Immature natural killer cell (primary cell): ENCODE data around the gene PWWP2B. TPM values are rescaled to one million over a fixed set of nuclear protein-coding genes. Genes with fewer than 3 reads are reported as not detected.

ENCODE experiments used
- DNase-seq, 3 donors: peaks; one replicate each; pipeline ENCODE4 v3.0.0; 2022; ENCODE audit warnings: mixed read lengths in 1 of 3
- H3K27ac Mint-ChIP-seq, 6 donors: one replicate each; pipeline ENCODE4 v1.8.0; 2020; ENCODE audit warnings: mixed read lengths in 6 of 6, mild to moderate bottlenecking in 5 of 6, inconsistent platforms in 4 of 6, moderate library complexity in 3 of 6
- H3K27me3 Mint-ChIP-seq, 3 donors: one replicate each; pipeline ENCODE4 v1.8.0; 2020 to 2021; ENCODE audit warnings: low read depth in 3 of 3, mild to moderate bottlenecking in 3 of 3, mixed read lengths in 3 of 3, moderate library complexity in 3 of 3, inconsistent platforms in 1 of 3
- H3K36me3 Mint-ChIP-seq, 3 donors: one replicate each; pipeline ENCODE4 v1.8.0; 2020; ENCODE audit warnings: mixed read lengths in 3 of 3, inconsistent platforms in 2 of 3, mild to moderate bottlenecking in 2 of 3
- H3K4me1 Mint-ChIP-seq, 2 donors: one replicate each; pipeline ENCODE4 v1.8.0; 2020; ENCODE audit warnings: inconsistent platforms in 2 of 2, mild to moderate bottlenecking in 2 of 2, mixed read lengths in 2 of 2, moderate library complexity in 1 of 2
- H3K4me3 Mint-ChIP-seq, 5 donors: one replicate each; pipeline ENCODE4 v1.8.0; 2020; ENCODE audit warnings: mild to moderate bottlenecking in 5 of 5, mixed read lengths in 5 of 5, inconsistent platforms in 3 of 5, moderate library complexity in 3 of 5
- H3K9me3 Mint-ChIP-seq, 6 donors: one replicate each; pipeline ENCODE4 v1.8.0; 2020; ENCODE audit warnings: mild to moderate bottlenecking in 6 of 6, mixed read lengths in 6 of 6, inconsistent platforms in 4 of 6, moderate library complexity in 3 of 6
- polyA plus RNA-seq, 3 donors: library from polyadenylated mRNA; unstranded; fragments of 300-500 nt; fragmentation: Illumina TruSeq; gene quantifications; one replicate each; pipeline ENCODE4 v1.2.3, GENCODE V29; 2021

PWWP2B gene
- polyA plus RNA-seq, 3 donors from 2014 or later, result 4.0 to 7.3 (median 4.3) TPM

DNA sequence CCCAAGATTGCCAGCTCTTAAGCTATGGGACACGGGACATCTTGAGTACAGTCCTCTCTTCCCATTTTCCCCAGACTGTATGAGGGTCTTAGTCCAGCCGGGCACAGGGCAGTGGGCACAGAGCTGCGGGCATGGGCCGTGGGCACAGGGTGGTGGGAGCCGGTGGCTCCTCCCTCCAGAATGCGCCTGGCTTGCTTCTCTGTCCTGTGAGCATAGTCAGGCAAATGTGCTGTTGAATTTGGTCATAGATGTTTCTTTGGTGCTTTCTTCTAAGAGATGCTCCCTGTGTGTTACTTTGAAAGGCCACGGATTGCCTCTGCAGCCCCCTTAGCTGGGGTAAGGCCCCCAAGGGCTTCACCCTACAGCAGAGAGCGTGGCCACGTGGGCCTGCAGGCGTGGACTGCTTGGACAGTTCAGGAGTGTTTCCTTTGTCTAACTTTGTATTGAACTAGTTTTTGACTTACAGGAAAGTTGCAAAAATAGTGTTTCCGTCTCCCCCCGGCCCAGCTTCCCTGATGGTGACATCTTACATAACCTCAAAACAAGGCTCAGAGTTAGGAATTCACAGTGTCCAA, 40.3 kb upstream of the PWWP2B start:
- no peak for DNase-seq
- Mint-ChIP-seq H3K27me3 (peaks cover 0 to 5% (median 2%) of the 10 kb centered on the region in 3 donors), H3K9me3 (no peaks in the 10 kb centered on the region), H3K4me3 (no peak overlapping the region), H3K4me1 (peaks cover 0 to 5% of the 10 kb centered on the region in 2 donors), H3K36me3 (peaks cover 0 to 6% (median 3%) of the 10 kb centered on the region in 3 donors), H3K27ac (no peak overlapping the region)

DNA sequence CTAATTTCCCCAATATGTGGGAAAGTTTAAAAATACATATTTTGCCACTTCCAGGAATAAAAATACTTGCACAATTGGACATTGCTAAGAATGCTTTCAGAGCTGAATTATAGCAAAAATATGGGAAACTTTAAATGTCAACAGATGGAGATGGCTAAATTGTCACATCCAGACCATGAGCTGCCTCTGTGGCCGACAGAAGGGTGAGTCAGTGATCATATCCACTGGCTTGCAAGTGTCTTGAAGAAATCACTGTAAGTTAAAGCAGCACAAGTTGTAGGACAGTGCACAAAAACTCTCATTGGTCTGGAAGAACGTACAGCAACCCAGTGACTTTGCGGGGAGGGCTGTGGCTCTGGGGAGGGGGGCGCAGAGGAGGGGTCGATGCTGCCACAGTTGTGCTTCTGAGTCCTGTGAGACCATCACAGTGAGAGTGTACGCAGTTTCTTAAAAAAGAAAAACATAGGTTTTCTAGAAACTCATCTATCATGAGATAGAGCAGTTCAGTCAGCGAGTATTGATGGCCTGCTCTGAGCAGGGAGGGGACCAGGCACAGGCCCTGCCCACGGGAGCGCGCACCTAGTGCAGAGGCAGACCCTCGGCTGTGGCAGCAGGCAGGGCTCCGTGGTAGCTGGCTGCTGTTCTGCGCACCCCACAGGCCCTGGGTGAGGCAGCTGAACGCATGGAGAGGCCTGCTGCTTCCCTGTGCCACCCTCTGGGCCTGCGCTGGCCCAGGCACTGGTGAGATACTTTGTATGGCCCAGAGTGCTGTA, 39.5 kb upstream of the PWWP2B start:
- Mint-ChIP-seq H3K9me3 (no peaks in the 10 kb centered on the region), H3K36me3 (peaks cover 0 to 6% (median 3%) of the 10 kb centered on the region in 3 donors), H3K4me1 (peaks cover 0 to 5% of the 10 kb centered on the region in 2 donors), H3K27ac (no peak overlapping the region), H3K4me3 (no peak overlapping the region), H3K27me3 (peaks cover 0 to 5% (median 2%) of the 10 kb centered on the region in 3 donors)
- no peak for DNase-seq

DNA sequence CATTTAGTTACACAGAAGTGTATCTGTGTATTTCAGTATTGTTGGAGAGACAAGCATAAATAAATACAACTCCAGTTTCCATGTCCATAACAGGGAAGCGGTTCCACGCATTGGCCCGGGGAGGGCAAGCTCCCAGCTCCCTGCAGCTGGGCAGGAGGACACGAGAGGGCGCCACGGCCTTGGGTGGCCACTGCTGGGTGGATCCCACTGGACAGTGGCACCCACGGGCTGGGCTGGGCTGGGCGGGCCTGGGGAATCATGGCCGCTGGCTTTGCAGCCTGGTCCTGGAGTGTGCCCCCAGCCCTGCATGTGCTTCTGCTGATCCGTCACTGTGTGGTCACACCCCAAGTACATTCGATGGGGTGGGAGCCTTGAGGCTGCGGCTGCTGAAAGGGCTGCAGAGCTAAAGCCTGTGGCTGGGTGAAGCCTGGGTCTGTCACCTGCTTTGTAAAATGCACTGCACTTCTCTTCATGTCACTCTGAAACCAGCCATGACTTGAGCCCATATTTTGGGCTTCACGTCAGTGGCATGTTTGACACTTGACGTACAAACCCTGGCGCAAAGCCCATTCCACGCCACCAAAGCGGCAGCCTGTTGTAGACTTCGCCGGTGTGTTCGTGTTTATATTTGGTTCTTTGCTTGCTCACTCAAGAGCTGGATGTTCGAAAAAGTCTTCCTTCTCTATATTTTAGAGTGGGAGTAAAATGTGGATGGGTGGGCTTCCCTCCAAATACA, 37.5 kb upstream of the PWWP2B start:
- Mint-ChIP-seq H3K36me3 (peaks cover 0 to 2% (median 0%) of the 10 kb centered on the region in 3 donors), H3K27ac (peak overlapping the region in 1 of 6 donors; percentile 26), H3K4me1 (no peaks in the 10 kb centered on the region), H3K27me3 (peaks cover 0 to 5% (median 0%) of the 10 kb centered on the region in 3 donors), H3K4me3 (no peak overlapping the region), H3K9me3 (no peaks in the 10 kb centered on the region)
- DNase-seq, result no peak

DNA sequence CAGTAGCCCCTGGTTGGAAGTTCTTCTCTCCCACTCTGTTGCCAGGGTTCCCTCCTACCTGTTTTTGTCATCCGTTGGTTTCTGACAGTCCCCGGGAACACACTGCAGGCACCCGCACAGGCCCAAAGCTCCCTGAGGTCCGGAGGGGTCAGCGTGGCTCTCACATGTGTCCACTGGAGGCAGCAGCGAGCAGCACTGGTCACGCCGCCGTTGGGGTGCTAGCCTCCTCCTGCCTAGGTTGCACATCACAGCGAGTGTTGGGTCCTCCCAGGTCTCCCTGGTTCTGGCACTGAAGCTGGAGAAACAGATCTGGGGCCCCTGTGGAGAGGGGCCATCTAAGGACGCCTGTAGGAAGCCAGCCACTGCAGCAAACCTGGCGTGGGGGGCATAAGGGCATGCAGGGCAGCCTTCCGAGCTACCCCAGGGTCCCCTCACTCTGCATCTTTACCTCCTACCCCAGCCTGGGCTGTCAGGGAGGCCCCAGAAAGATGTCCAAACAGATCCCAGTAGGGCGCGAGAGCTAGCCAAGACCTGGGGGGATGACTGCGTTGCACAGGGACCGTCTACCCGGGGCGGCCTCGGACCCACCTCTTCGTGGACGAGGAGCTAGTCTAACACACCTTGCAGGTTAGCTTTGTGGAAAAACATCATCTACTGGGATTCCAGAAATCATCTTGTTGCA, 36.1 kb upstream of the PWWP2B start:
- no peak overlapping the region for H3K27ac Mint-ChIP-seq
- H3K36me3 Mint-ChIP-seq, result peaks cover 0 to 11% (median 4%) of the 10 kb centered on the region in 3 donors
- no peaks in the 10 kb centered on the region for H3K9me3 Mint-ChIP-seq
- H3K4me1 Mint-ChIP-seq, result no peaks in the 10 kb centered on the region
- H3K27me3 Mint-ChIP-seq, result peaks cover 0 to 4% (median 0%) of the 10 kb centered on the region in 3 donors
- DNase-seq, result peak in 1 of 3 donors; percentile 12
- no peak overlapping the region for H3K4me3 Mint-ChIP-seq

DNA sequence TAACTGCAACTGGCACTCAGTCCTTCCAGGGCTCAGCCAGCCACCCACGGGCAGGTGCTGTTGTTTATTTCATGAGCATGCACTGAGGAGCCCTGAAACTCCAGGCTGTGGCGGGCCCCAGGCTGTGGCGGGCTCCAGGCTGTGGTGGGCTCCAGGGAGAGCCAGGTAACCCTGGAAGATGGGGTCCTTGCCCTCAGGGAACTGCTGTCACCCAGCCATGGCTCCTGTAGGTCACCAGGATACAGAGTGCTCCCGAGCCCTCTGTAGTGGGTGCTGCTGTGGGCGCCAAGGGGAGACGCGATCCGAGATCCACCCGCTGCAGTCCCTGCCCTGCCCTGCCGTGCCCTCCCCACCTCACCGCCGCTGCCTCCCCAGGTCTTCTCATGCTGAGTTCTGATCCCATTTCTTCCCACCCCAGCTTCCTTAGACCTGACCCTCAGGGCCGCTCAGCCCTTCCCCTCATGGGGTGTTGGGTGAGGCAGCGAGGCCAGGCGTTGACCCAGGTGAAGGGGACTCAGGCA, 35.4 kb upstream of the PWWP2B start:
- peaks cover 0 to 4% (median 0%) of the 10 kb centered on the region in 3 donors for H3K27me3 Mint-ChIP-seq
- DNase-seq, result no peak
- no peak overlapping the region for H3K4me3 Mint-ChIP-seq
- H3K4me1 Mint-ChIP-seq, result no peaks in the 10 kb centered on the region
- peaks cover 0 to 11% (median 4%) of the 10 kb centered on the region in 3 donors for H3K36me3 Mint-ChIP-seq
- no peaks in the 10 kb centered on the region for H3K9me3 Mint-ChIP-seq
- peak overlapping the region in 1 of 6 donors; percentile 40 for H3K27ac Mint-ChIP-seq

DNA sequence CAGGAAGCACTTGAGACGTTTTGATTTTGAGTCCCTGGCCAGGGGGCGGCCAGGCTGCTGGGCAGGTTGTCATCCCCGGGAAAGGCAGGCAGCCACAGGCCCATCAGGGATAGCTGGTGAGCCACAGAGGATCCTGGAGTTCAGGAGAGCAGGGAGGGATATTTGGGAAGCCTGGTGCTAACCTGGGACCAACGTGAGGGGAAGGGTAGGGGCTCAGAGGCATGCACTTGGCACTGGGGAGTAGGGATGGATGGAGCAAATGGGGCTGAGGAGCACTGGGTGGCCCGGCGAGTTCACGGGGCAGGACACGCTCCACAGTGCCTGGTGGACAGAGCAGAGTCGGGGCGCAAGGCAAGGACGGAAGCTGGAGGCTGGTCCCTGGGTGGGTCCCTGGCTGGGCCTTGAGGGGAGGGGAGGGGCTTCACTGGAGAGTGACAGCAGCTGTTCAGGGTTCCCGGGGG, 34.8 kb upstream of the PWWP2B start:
- no peak for DNase-seq
- Mint-ChIP-seq H3K4me3 (no peak overlapping the region), H3K27ac (peak overlapping the region in 1 of 6 donors; percentile 40), H3K9me3 (no peaks in the 10 kb centered on the region), H3K4me1 (no peaks in the 10 kb centered on the region), H3K27me3 (peaks cover 0 to 4% (median 0%) of the 10 kb centered on the region in 3 donors), H3K36me3 (peaks cover 5 to 16% (median 9%) of the 10 kb centered on the region in 3 donors)

DNA sequence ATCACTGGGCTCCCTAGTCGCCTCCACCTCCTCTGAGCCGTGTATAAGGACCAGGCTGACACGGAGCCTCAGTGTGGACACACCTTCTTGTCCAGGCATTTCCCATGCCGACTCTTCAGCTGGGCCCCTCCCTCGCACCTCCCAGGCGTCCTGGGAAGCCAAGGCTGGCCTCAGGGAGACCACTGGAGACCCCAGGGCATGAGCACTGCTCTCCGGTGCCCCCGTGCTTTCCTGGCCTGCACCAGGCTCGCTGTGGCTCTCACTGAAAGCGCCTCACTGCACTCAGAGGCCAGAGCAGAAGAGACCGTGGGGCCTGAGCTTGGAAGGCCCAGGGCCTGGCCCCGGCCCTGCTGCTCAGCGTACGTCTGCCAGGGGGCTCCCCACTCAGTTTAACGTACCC, 33.6 kb upstream of the PWWP2B start:
- H3K27ac Mint-ChIP-seq, result no peak overlapping the region
- no peaks in the 10 kb centered on the region for H3K4me1 Mint-ChIP-seq

DNA sequence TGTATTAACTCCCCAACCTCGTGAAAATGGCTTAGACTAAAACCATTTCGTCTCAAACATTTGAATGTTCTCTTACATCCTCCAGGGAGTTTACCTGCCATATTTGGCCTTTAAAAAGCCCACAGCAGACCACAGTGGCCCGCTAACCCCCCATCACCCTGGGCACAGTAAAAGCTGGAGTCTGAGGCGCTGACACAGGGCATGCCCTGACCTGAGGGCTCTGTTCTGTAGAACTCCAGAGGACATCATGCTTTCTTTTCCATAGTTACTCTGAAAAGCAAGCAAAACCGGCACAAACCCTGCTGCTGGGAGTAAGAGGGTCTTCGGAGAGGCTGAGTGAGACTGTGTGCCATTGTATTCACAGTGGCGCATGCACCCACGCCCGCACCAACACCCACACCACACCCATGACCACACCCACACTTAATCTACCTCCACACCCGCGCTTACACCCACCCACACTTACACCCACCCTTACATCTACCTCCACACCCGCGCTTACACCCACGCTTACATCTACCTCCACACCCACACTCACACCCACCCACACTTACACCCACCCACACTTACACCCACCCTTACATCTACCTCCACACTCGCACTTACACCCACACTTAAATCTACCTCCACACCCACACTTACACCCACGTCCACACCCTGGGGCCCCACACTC, 32.9 kb upstream of the PWWP2B start:
- Mint-ChIP-seq H3K9me3 (no peaks in the 10 kb centered on the region), H3K27me3 (no peaks in the 10 kb centered on the region), H3K36me3 (peaks cover 9 to 33% (median 21%) of the 10 kb centered on the region in 3 donors), H3K4me1 (no peaks in the 10 kb centered on the region), H3K27ac (peak overlapping the region in 5 of 6 donors; percentile 1 to 43 (median 23)), H3K4me3 (no peak overlapping the region)
- DNase-seq, result no peak

More for the DNA sequence above, 33.6 kb upstream of the PWWP2B start:
- H3K4me3 Mint-ChIP-seq, result no peak overlapping the region
- H3K27me3 Mint-ChIP-seq, result no peaks in the 10 kb centered on the region
- no peak for DNase-seq
- H3K36me3 Mint-ChIP-seq, result peaks cover 9 to 28% (median 14%) of the 10 kb centered on the region in 3 donors
- H3K9me3 Mint-ChIP-seq, result no peaks in the 10 kb centered on the region

DNA sequence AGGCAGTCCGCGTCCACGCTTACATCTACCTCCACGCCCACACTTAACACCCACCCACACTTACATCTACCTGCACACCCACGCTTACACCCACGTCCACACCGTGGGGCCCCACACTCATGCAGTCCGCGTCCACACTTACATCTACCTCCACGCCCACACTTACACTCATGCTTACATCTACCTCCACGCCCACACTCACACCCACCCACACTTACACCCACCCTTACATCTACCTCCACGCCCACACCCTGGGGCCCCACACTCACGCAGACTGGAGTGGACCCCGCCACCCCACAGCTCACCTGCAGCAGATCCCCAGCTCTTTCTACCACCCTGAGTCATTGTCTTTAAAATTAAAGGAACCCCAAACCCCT, 32.4 kb upstream of the PWWP2B start:
- Mint-ChIP-seq H3K36me3 (peaks cover 9 to 33% (median 24%) of the 10 kb centered on the region in 3 donors), H3K27ac (peak overlapping the region in 4 of 6 donors; percentile 1 to 74 (median 26)), H3K9me3 (no peaks in the 10 kb centered on the region), H3K4me1 (no peaks in the 10 kb centered on the region), H3K27me3 (no peaks in the 10 kb centered on the region), H3K4me3 (no peak overlapping the region)
- no peak for DNase-seq

DNA sequence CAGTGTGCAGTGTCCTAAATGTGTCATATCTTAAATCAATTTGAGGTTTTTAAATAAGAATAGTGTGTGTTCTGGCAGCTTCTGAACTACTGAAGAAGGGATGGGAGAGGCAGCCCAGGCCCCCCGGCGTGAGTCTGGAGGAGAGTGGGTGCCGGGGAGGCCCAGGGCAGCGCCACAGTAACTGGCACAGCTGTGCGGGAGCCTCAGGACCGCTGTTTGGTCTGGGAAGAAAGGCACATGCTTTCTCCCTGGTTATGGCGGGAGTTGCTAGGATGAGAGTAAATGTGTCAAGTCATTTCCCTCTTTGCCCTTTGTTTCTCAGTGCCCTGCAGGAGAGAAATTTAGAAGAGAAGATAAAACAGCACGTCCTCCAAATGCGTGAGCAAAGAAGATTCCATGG, 31.9 kb upstream of the PWWP2B start:
- no peak for DNase-seq
- H3K4me1 Mint-ChIP-seq, result no peaks in the 10 kb centered on the region
- H3K4me3 Mint-ChIP-seq, result no peak overlapping the region
- peaks cover 9 to 33% (median 24%) of the 10 kb centered on the region in 3 donors for H3K36me3 Mint-ChIP-seq
- peak overlapping the region in 1 of 6 donors; percentile 40 for H3K27ac Mint-ChIP-seq
- no peaks in the 10 kb centered on the region for H3K27me3 Mint-ChIP-seq
- no peaks in the 10 kb centered on the region for H3K9me3 Mint-ChIP-seq

DNA sequence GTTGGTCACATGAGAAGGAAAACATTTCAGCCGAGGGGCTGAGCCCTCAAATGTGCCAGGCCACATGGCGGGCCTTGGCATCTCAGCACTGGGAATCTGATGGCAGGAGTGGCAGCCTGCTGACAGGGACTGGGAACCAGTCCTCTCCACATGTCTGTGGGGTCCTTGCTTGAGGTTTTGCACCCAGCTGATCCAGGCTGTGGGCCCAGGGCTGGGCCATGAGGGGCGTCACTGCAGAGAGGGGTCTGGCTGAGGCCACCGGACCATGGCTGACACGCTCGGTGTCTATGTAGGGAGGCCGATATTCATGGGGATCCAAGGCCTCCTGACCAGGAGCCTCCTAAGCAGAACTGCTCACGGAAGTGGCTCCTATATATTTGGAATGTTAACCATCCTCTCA, 31.0 kb upstream of the PWWP2B start:
- Mint-ChIP-seq H3K9me3 (no peaks in the 10 kb centered on the region), H3K27ac (no peak overlapping the region), H3K27me3 (no peaks in the 10 kb centered on the region), H3K36me3 (peaks cover 9 to 33% (median 24%) of the 10 kb centered on the region in 3 donors), H3K4me3 (no peak overlapping the region), H3K4me1 (no peaks in the 10 kb centered on the region)
- DNase-seq, result no peak

DNA sequence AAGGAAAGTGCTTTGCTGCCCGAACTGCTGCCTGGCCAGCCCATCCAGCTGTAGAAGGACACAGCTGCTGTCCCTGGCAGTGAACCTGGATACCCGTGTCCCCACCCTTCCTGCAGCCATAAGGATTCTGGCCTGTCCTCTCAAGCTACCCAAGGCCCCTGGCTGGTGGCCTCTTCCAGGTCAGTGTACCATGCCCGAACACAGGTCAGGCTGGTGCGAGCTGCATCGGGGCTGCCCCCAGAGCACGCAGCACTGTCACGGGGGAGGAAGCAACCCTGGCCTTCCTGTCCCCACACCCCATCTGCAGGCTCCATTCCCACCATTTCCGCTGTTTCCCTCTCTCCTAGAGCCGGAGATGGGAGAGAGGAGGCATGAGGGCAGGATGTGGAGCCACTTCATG, 30.5 kb upstream of the PWWP2B start:
- no peak for DNase-seq
- peaks cover 9 to 33% (median 24%) of the 10 kb centered on the region in 3 donors for H3K36me3 Mint-ChIP-seq

DNA sequence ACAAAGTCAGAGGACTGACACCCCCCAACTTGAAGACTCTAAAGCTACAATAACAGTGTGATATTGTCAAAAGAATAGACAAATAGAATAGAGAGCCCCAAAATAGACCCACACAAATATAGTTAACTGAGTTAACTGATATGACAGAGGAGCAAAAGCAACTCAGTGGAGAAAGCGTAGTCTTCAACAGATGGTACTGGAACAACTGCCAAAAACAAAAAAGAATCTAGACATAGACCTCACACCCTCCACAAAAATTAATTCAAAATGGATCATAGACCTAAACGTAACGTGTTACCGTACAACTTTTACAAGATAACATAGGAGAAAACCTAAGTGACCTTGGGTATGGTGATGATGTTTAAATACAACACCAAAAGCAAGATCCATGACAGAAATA, 28.6 kb upstream of the PWWP2B start:
- Mint-ChIP-seq H3K27ac (no peak overlapping the region), H3K36me3 (peaks cover 9 to 33% (median 24%) of the 10 kb centered on the region in 3 donors), H3K27me3 (peaks cover 0 to 2% (median 0%) of the 10 kb centered on the region in 3 donors), H3K4me1 (peaks cover 2 to 6% of the 10 kb centered on the region in 2 donors), H3K9me3 (no peaks in the 10 kb centered on the region), H3K4me3 (no peak overlapping the region)
- no peak for DNase-seq

More for the DNA sequence above, 30.5 kb upstream of the PWWP2B start:
- no peaks in the 10 kb centered on the region for H3K27me3 Mint-ChIP-seq
- no peaks in the 10 kb centered on the region for H3K9me3 Mint-ChIP-seq
- no peaks in the 10 kb centered on the region for H3K4me1 Mint-ChIP-seq
- H3K27ac Mint-ChIP-seq, result peak overlapping the region in 1 of 6 donors; percentile 22
- H3K4me3 Mint-ChIP-seq, result no peak overlapping the region
